HG02623 (cell line): ENCODE data around the gene RICTOR.

ENCODE experiments used
- ATAC-seq: cut with Tn5 transposase; IDR thresholded peaks from one replicate; pipeline ENCODE4 v1.9.1; 2021; ENCODE audit warnings: moderate library complexity; ENCODE audit not compliant: unreplicated experiment

RICTOR gene

GRCh38 chr5:39074017-39074814 is at the start of gene RICTOR:
TSS of gene RICTOR (minus strand) at chr5:39074399. CDS start at chr5:39074377, 22 bp downstream.
- peak; percentile 67 for ATAC-seq

- no peak for ATAC-seq
Observed at GRCh38 chr5:39121922-39122321, 47.7 kb upstream of the RICTOR start.

GRCh38 chr5:39121315-39121714 is 47.1 kb upstream of the RICTOR start:
- ATAC-seq: no peak

GRCh38 chr5:39120052-39120420 is 45.8 kb upstream of the RICTOR start:
- no peak for ATAC-seq

- ATAC-seq: no peak
Observed at GRCh38 chr5:39119404-39120051, 45.3 kb upstream of the RICTOR start.

GRCh38 chr5:39118638-39119037 is 44.4 kb upstream of the RICTOR start:
- ATAC-seq: no peak

- ATAC-seq: no peak
Observed at GRCh38 chr5:39117401-39117800, 43.2 kb upstream of the RICTOR start.

GRCh38 chr5:39116344-39117170 is 42.4 kb upstream of the RICTOR start:
- no peak for ATAC-seq

- no peak for ATAC-seq
Observed at GRCh38 chr5:39115644-39116343, 41.6 kb upstream of the RICTOR start.

- no peak for ATAC-seq
Observed at GRCh38 chr5:39114155-39114554, 40.0 kb upstream of the RICTOR start.

GRCh38 chr5:39113354-39113953 is 39.3 kb upstream of the RICTOR start:
- no peak for ATAC-seq

GRCh38 chr5:39109606-39110005 is 35.4 kb upstream of the RICTOR start:
- ATAC-seq: no peak

GRCh38 chr5:39108987-39109386 is 34.8 kb upstream of the RICTOR start:
- ATAC-seq: no peak

- ATAC-seq: no peak
Observed at GRCh38 chr5:39107350-39107749, 33.2 kb upstream of the RICTOR start.

GRCh38 chr5:39106322-39106721 is 32.1 kb upstream of the RICTOR start:
- ATAC-seq: no peak

- no peak for ATAC-seq
Observed at GRCh38 chr5:39104221-39104620, 30.0 kb upstream of the RICTOR start.

GRCh38 chr5:39102684-39103155 is 28.5 kb upstream of the RICTOR start:
- no peak for ATAC-seq

- ATAC-seq: no peak
Observed at GRCh38 chr5:39100851-39101396, 26.7 kb upstream of the RICTOR start.

GRCh38 chr5:39100301-39100850 is 26.2 kb upstream of the RICTOR start:
- no peak for ATAC-seq

GRCh38 chr5:39099831-39100230 is 25.6 kb upstream of the RICTOR start:
- no peak for ATAC-seq
